ENCODE results near the gene ACAT2.

The ACAT2 gene

DNA sequence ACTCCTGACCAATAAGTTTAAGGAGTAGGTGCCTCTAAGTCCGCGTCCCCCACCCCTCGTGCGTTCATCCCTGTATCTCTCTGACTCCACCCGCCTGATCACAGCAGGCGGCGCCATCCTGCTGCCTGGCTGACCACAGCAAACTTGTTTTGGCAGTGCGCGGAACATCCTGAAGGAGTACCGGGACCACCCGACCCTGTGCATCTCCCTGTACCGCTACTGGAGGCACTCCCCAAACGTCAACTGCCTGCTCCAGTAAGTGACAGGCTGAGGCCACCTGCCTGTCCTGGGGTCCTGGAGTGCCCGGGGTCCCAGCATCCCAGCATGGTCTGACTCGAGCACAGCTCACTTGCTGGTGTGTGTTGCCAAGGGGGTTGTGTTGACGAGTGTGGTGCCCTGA is 57.3 kb downstream of the ACAT2 start:
- TF ChIP-seq POLR2AphosphoS5 (IDR thresholded peaks at IDR 0.05; ENCODE audit: low read depth) (no peak), SPI1 (IDR thresholded peaks at IDR 0.05; ENCODE audit: borderline replicate concordance, low read depth) (no peak), GABPA (IDR thresholded peaks at IDR 0.05; ENCODE audit: low read depth) (no peak)
- TF ChIP-seq, protein P1, sequence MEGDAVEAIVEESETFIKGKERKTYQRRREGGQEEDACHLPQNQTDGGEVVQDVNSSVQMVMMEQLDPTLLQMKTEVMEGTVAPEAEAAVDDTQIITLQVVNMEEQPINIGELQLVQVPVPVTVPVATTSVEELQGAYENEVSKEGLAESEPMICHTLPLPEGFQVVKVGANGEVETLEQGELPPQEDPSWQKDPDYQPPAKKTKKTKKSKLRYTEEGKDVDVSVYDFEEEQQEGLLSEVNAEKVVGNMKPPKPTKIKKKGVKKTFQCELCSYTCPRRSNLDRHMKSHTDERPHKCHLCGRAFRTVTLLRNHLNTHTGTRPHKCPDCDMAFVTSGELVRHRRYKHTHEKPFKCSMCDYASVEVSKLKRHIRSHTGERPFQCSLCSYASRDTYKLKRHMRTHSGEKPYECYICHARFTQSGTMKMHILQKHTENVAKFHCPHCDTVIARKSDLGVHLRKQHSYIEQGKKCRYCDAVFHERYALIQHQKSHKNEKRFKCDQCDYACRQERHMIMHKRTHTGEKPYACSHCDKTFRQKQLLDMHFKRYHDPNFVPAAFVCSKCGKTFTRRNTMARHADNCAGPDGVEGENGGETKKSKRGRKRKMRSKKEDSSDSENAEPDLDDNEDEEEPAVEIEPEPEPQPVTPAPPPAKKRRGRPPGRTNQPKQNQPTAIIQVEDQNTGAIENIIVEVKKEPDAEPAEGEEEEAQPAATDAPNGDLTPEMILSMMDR (IDR thresholded peaks at IDR 0.05; ENCODE audit: insufficient read depth, low read length): no peak
- TF ChIP-seq, protein P2, sequence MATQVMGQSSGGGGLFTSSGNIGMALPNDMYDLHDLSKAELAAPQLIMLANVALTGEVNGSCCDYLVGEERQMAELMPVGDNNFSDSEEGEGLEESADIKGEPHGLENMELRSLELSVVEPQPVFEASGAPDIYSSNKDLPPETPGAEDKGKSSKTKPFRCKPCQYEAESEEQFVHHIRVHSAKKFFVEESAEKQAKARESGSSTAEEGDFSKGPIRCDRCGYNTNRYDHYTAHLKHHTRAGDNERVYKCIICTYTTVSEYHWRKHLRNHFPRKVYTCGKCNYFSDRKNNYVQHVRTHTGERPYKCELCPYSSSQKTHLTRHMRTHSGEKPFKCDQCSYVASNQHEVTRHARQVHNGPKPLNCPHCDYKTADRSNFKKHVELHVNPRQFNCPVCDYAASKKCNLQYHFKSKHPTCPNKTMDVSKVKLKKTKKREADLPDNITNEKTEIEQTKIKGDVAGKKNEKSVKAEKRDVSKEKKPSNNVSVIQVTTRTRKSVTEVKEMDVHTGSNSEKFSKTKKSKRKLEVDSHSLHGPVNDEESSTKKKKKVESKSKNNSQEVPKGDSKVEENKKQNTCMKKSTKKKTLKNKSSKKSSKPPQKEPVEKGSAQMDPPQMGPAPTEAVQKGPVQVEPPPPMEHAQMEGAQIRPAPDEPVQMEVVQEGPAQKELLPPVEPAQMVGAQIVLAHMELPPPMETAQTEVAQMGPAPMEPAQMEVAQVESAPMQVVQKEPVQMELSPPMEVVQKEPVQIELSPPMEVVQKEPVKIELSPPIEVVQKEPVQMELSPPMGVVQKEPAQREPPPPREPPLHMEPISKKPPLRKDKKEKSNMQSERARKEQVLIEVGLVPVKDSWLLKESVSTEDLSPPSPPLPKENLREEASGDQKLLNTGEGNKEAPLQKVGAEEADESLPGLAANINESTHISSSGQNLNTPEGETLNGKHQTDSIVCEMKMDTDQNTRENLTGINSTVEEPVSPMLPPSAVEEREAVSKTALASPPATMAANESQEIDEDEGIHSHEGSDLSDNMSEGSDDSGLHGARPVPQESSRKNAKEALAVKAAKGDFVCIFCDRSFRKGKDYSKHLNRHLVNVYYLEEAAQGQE (IDR thresholded peaks at IDR 0.05; ENCODE audit: insufficient replicate concordance, low read depth): no peak
- Histone ChIP-seq H3K4me3 (replicated peaks; ENCODE audit: insufficient read depth, low read length) (no peak overlapping the region), H3K27ac (replicated peaks) (peak overlapping the region; percentile 83), H3K27me3 (ENCODE audit: insufficient read depth, poor library complexity, severe bottlenecking) (no peaks in the 10 kb centered on the region)
- DNase-seq (ENCODE audit: low read depth in 1 of 2, low spot score in 1 of 2): no peak

DNA sequence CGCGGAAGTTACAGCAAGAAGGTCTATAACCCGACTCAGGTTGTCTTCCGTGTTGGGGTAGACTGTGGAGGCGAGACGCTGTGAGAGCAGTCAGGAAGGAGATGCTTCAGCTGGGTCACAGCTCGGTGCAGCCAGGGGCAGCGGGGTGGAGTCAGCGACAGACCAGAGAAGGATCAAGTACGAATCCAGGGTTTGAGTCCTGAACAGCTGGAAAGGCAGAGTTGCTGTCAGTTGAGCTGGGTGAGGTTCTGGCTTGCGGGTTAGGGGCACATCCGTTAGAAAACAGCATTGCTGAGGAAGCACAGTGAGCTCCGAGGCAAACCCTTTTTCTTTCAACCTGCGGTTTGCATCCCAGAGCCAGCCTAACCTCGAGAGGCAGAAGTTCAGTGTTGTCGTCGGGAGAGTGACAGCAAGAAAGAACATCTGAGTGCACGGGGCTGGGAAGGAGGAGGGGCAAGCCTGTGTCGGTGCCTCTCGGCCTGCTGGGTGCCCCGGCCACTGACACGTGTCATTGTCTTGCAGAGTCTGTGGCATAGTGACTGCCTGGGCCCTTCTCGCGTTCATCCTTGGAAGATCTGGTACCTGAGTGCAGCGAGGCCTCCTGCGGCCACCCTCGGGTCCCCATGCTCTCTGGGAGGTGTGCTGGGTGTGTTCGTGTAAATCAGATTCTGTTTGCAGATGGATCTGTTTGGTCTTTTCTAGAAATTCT is 58.2 kb downstream of the ACAT2 start:
- H3K27ac ChIP-seq (replicated peaks): peak overlapping the region; percentile 83
- no peaks in the 10 kb centered on the region for H3K27me3 ChIP-seq (ENCODE audit: insufficient read depth, poor library complexity, severe bottlenecking)
- peak; percentile 85 for TF ChIP-seq POLR2AphosphoS5 (IDR thresholded peaks at IDR 0.05; ENCODE audit: low read depth)
- TF ChIP-seq SPI1 (IDR thresholded peaks at IDR 0.05; ENCODE audit: borderline replicate concordance, low read depth): no peak; the same call in 1 of the 2 replicates
- TF ChIP-seq, protein P1 (IDR thresholded peaks at IDR 0.05; ENCODE audit: insufficient read depth, low read length): no peak
- TF ChIP-seq, protein P2 (IDR thresholded peaks at IDR 0.05; ENCODE audit: insufficient replicate concordance, low read depth): no peak
- TF ChIP-seq GABPA (IDR thresholded peaks at IDR 0.05; ENCODE audit: low read depth): 0 out of 2 replicates have a peak, but pooled peaks have one; percentile 17
- peak; percentile 92 to 97 for DNase-seq (ENCODE audit: low read depth in 1 of 2, low spot score in 1 of 2)
- peak overlapping the region; percentile 20 for H3K4me3 ChIP-seq (replicated peaks; ENCODE audit: insufficient read depth, low read length)

DNA sequence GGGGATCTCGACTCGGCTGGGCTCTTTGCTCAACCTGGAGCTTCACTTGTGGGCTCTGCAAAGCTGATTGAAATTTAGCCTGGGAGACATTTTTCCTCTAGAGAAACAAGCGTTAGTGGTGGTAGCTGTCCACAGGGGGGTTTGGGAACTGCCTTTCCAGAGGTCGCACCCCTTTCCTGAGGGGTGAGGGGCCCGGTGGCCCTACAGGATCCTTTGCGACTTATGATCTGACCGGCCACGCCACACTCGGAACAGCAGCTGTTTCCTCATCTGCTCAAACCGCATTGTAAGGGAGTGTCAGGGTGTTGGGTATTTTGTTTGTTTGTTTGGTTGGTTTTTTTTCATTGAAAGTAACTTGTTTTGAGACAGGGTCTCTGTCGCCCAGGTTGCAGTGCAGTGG is 59.3 kb downstream of the ACAT2 start:
- Histone ChIP-seq H3K27me3 (ENCODE audit: insufficient read depth, poor library complexity, severe bottlenecking) (no peaks in the 10 kb centered on the region), H3K4me3 (replicated peaks; ENCODE audit: insufficient read depth, low read length) (no peak overlapping the region), H3K27ac (replicated peaks) (peak overlapping the region; percentile 83)
- peak in 1 of 2 experiments; percentile 63 for DNase-seq (ENCODE audit: low read depth in 1 of 2, low spot score in 1 of 2)
- no peak for TF ChIP-seq SPI1 (IDR thresholded peaks at IDR 0.05; ENCODE audit: borderline replicate concordance, low read depth)
- TF ChIP-seq POLR2AphosphoS5 (IDR thresholded peaks at IDR 0.05; ENCODE audit: low read depth): 0 out of 2 replicates have a peak, but pooled peaks have one; percentile 60

DNA sequence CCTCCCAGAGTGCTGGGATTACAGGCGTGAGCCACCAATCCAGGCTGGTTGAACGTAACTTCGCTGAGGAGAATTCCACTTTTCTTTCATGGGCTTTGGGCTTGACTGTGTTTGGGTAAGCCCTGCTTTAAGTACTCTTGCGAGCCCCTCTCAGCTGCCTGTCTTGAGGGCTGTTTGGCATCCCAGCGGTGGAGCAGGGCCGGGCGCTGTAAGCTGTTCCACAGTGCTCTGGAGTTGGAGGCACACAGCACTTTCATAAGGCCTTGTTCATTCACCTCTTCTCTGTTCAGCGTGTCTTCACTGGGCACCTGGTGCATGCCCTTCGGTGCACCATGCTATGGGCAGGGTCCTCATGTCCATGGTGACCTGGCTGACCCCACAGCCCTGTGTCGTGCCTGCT is 59.9 kb downstream of the ACAT2 start:
- DNase-seq (ENCODE audit: low read depth in 1 of 2, low spot score in 1 of 2): no peak
- no peaks in the 10 kb centered on the region for H3K27me3 ChIP-seq (ENCODE audit: insufficient read depth, poor library complexity, severe bottlenecking)
- H3K4me3 ChIP-seq (replicated peaks; ENCODE audit: insufficient read depth, low read length): no peak overlapping the region
- no peak for TF ChIP-seq POLR2AphosphoS5 (IDR thresholded peaks at IDR 0.05; ENCODE audit: low read depth)
- TF ChIP-seq, protein P2 (IDR thresholded peaks at IDR 0.05; ENCODE audit: insufficient replicate concordance, low read depth): no peak
- TF ChIP-seq GABPA (IDR thresholded peaks at IDR 0.05; ENCODE audit: low read depth): no peak
- TF ChIP-seq SPI1 (IDR thresholded peaks at IDR 0.05; ENCODE audit: borderline replicate concordance, low read depth): no peak
- TF ChIP-seq, protein P1 (IDR thresholded peaks at IDR 0.05; ENCODE audit: insufficient read depth, low read length): no peak
- peak overlapping the region; percentile 83 for H3K27ac ChIP-seq (replicated peaks)
